H1 (cell line): ENCODE measurements around the gene TAS1R3. TPM values are rescaled to one million over a fixed set of nuclear protein-coding genes. Genes with fewer than 3 reads are reported as not detected.

ENCODE experiments used
- ASH2L ChIP-seq: fragments of 200-600, 300-600 bp; sonication (generic); IDR thresholded peaks from one replicate; pipeline ENCODE4 v1.7.1; 2017; ENCODE audit warnings: low read length
- polyA plus RNA-seq, 7 experiments: library from polyadenylated mRNA; depleted of rRNA in 3 of 7; stranded (reverse) in 5 of 7; unstranded in 2 of 7; fragments of >200 nt in 5 of 7; fragments of 200-250 nt in 2 of 7; gene quantifications; 1 replicate in 5 of 7; 2 replicates in 1 of 7; 4 replicates in 1 of 7; pipeline versions ENCODE4 v1.2.1 to v1.2.3, GENCODE V29; 2011 to 2013; ENCODE audit warnings: missing spikeins in 2 of 7, mixed read lengths in 2 of 7
- total RNA-seq: library from RNA; stranded (reverse); fragmentation: NEBNext Ultra II Directional; extraction: Animal tissue kit (Norgen Biotek cat#: 25700); gene quantifications from 2 replicates; pipeline ENCODE4 v1.2.1, GENCODE V29; 2021
- TF ChIP-seq, protein P1 (sequence below), 3 experiments: IDR thresholded peaks; 1 replicate in 2 of 3; 2 replicates in 1 of 3; pipeline versions ENCODE4 v1.5.1 to v1.6.1; 2011; ENCODE audit warnings: low read length in 3 of 3, mild to moderate bottlenecking in 3 of 3, inconsistent platforms in 2 of 3, low read depth in 1 of 3, moderate library complexity in 1 of 3; ENCODE audit not compliant: insufficient read depth in 1 of 3; ENCODE audit errors: control extremely low read depth in 1 of 3

The TAS1R3 gene
- total and polyA plus RNA-seq, 2 of the 8 experiments (the other 6 are each of a cell fraction or from before 2014, with no cell fraction given), result 0.03 to 0.19 TPM

DNA sequence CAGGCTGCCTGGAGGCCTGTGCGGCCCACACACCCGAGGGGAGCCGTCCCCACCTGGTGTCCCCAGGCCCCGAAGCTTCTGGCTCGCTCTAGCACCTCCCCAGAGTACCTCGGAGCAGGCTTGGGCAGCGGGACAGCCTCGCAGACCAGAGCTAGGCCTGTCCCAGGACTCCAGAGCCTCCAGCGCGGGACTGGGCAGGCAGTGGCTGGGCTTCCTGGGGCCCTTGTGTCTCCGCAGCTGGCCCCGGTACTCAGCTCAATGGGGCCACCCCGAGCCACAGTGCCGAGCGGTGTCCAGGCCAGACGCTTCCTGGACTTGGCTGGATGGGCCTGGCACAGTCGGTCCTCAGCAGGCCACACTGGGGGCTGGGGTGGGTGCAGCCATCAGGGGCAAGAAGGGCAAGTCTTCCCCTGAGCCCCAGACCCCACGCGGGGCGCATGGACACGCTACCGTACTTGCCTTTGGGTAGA lies 45.9 kb upstream of the TAS1R3 start (continued):
- TF ChIP-seq, protein P1, sequence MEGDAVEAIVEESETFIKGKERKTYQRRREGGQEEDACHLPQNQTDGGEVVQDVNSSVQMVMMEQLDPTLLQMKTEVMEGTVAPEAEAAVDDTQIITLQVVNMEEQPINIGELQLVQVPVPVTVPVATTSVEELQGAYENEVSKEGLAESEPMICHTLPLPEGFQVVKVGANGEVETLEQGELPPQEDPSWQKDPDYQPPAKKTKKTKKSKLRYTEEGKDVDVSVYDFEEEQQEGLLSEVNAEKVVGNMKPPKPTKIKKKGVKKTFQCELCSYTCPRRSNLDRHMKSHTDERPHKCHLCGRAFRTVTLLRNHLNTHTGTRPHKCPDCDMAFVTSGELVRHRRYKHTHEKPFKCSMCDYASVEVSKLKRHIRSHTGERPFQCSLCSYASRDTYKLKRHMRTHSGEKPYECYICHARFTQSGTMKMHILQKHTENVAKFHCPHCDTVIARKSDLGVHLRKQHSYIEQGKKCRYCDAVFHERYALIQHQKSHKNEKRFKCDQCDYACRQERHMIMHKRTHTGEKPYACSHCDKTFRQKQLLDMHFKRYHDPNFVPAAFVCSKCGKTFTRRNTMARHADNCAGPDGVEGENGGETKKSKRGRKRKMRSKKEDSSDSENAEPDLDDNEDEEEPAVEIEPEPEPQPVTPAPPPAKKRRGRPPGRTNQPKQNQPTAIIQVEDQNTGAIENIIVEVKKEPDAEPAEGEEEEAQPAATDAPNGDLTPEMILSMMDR (IDR thresholded peaks at IDR 0.05; ENCODE audit: control extremely low read depth in 1 of 3, insufficient read depth in 1 of 3, low read depth in 1 of 3, low read length in 3 of 3), result no peak
- TF ChIP-seq ASH2L, result no peak
- TF ChIP-seq, all 59 proteins: peak for 0
